Lung (tissue), 12 donors: Measurements from ENCODE around the gene RAB43. TPM values are rescaled to one million over a fixed set of nuclear protein-coding genes. Genes with fewer than 3 reads are reported as not detected.
A peak's percentile ranks its signal among the peaks of the same experiment; 100 is the strongest.
"Not testable (repeated sequence)": the region's sequence is repeated elsewhere in the genome, so short reads cannot be mapped to it uniquely, and the experiment has no call there.

Source experiments
- ATAC-seq: fragments of 200-7000 bp; cut with Tn5 transposase; one replicate; pipeline ENCODE4 v1.9.1; 2020; ENCODE audit warnings: moderate number of reproducible peaks; ENCODE audit not compliant: insufficient read depth, low FRiP score
- DNase-seq, 3 donors: peaks; one replicate each; pipeline ENCODE4 v3.0.0-alpha.2; 2013 to 2017
- H3K27ac ChIP-seq, 2 donors: one replicate each; pipeline ENCODE4 v1.5.1; 2013; ENCODE audit warnings: mild to moderate bottlenecking in 2 of 2, moderate library complexity in 2 of 2, control low read depth in 1 of 2, inconsistent platforms in 1 of 2, low read depth in 1 of 2, low read length in 1 of 2
- H3K27me3 ChIP-seq, 3 donors: one replicate each; pipeline ENCODE4 v1.5.1; 2013; ENCODE audit warnings: low read length in 2 of 3; ENCODE audit not compliant: control insufficient read depth in 3 of 3, insufficient read depth in 3 of 3
- H3K36me3 ChIP-seq, 4 donors: one replicate each; pipeline ENCODE4 v1.5.1; 2013; ENCODE audit warnings: low read length in 4 of 4, mild to moderate bottlenecking in 1 of 4, moderate library complexity in 1 of 4; ENCODE audit not compliant: control insufficient read depth in 4 of 4, insufficient read depth in 4 of 4
- H3K4me1 ChIP-seq, 5 donors: one replicate each; pipeline ENCODE4 v1.5.1; 2013; ENCODE audit warnings: low read length in 5 of 5, mild to moderate bottlenecking in 2 of 5, moderate library complexity in 1 of 5; ENCODE audit not compliant: control insufficient read depth in 5 of 5, insufficient read depth in 5 of 5
- H3K4me3 ChIP-seq: one replicate; pipeline ENCODE4 v1.5.1; 2013; ENCODE audit warnings: mild to moderate bottlenecking, control low read depth, moderate library complexity
- H3K9ac ChIP-seq, 2 donors: one replicate each; pipeline ENCODE4 v1.5.1; 2013; ENCODE audit warnings: low read length in 2 of 2, control low read depth in 1 of 2; ENCODE audit not compliant: insufficient read depth in 1 of 2
- H3K9me3 ChIP-seq, 4 donors: one replicate each; pipeline ENCODE4 v1.5.1; 2013; ENCODE audit warnings: low read length in 3 of 4, mild to moderate bottlenecking in 1 of 4, moderate library complexity in 1 of 4; ENCODE audit not compliant: control insufficient read depth in 4 of 4, insufficient read depth in 3 of 4
- CTCF ChIP-seq: IDR thresholded peaks from 2 replicates; pipeline ENCODE4 v1.5.1; 2012; ENCODE audit warnings: mild to moderate bottlenecking; ENCODE audit errors: control extremely low read depth, extremely low read depth
- WGBS, 2 donors: extraction: QIAGEN DNeasy Blood & Tissue Kit; methylation state at CpG; one replicate each; pipeline ENCODE4 v1.1.7; 2013; 5-methylcytosine and 5-hydroxymethylcytosine counted together
- polyA plus RNA-seq, 2 donors: library from polyadenylated mRNA; stranded (reverse); fragments of 200-250 nt; gene quantifications; one replicate each; pipeline ENCODE4 v1.2.1, GENCODE V29; 2013
- total RNA-seq, 2 donors: library from RNA; depleted of rRNA in 1 of 2; stranded (reverse); fragments of >200 nt in 1 of 2; gene quantifications; one replicate each; pipeline ENCODE4 v1.2.1, GENCODE V29; 2014 to 2021
- donor health status: control.
- donor health status: control.
- donor health status: Bipolar disorder and iron deficiency.
- donor health status: healthy.
- donor health status: DM: yes; HTN: yes; CAD: no.

The RAB43 gene
- total and polyA plus RNA-seq, 4 donors: 9.4 to 32.6 (median 20.3) TPM

GRCh38 chr3:129077222-129077621, 44.4 kb downstream of the RAB43 start:
- H3K9ac ChIP-seq: no peak overlapping the region
- no peaks in the 10 kb centered on the region for H3K36me3 ChIP-seq
- no peak overlapping the region for H3K4me3 ChIP-seq
- TF ChIP-seq CTCF: no peak
- H3K27ac ChIP-seq: peak overlapping the region in 1 of 2 donors; percentile 45
- H3K27me3 ChIP-seq: no peaks in the 10 kb centered on the region
- DNase-seq: peak in 1 of 3 donors; percentile 22
- ATAC-seq: no peak
- 55 to 75% methylated on average over 7 of the region's 7 CpGs for WGBS, 2 donors
- H3K9me3 ChIP-seq: no peaks in the 10 kb centered on the region
- H3K4me1 ChIP-seq: peaks cover 0 to 2% (median 0%) of the 10 kb centered on the region in 5 donors

GRCh38 chr3:129070086-129070885, 51.3 kb downstream of the RAB43 start:
- ATAC-seq: no peak
- WGBS, 2 donors: 69 to 75% methylated on average over 8 of the region's 8 CpGs
- no peak overlapping the region for H3K9ac ChIP-seq

GRCh38 chr3:129069313-129070085, 52.1 kb downstream of the RAB43 start:
- H3K9me3 ChIP-seq, H3K4me1 ChIP-seq, ATAC-seq, H3K4me3 ChIP-seq, DNase-seq, H3K27me3 ChIP-seq, H3K9ac ChIP-seq, H3K36me3 ChIP-seq: not testable (repeated sequence)
- WGBS, 2 donors: 89 to 92% methylated on average over 13 of the region's 13 CpGs
- peak overlapping the region in 1 of 2 donors; percentile 20 for H3K27ac ChIP-seq

More at GRCh38 chr3:129070086-129070885, 51.3 kb downstream of the RAB43 start:
- Histone ChIP-seq H3K4me3 (no peak overlapping the region), H3K36me3 (no peaks in the 10 kb centered on the region), H3K27ac (no peak overlapping the region), H3K4me1 (peaks cover 0 to 3% (median 0%) of the 10 kb centered on the region in 5 donors), H3K9me3 (peaks cover 0 to 3% (median 0%) of the 10 kb centered on the region in 4 donors), H3K27me3 (no peaks in the 10 kb centered on the region)
- no peak for TF ChIP-seq CTCF
- no peak for DNase-seq
